ENCODE measurements around the gene PRKD2.

The PRKD2 gene

GRCh38 chr19:46674416-46675178, 42.3 kb downstream of the PRKD2 start:
- H3K9me3 Mint-ChIP-seq, result no peaks in the 10 kb centered on the region
- peak overlapping the region; percentile 83 for H3K27ac Mint-ChIP-seq
- peaks cover 4% of the 10 kb centered on the region for H3K27me3 Mint-ChIP-seq (ENCODE audit: low read depth, poor library complexity)
- TF ChIP-seq CTCF (IDR thresholded peaks at IDR 0.05), result no peak
- H3K4me1 Mint-ChIP-seq, result peaks cover 15% of the 10 kb centered on the region
- H3K4me3 Mint-ChIP-seq, result no peak overlapping the region
- peaks cover 47% of the 10 kb centered on the region for H3K36me3 Mint-ChIP-seq (ENCODE audit: low read depth)
- DNase-seq, result peak; percentile 20

- no peak overlapping the region for H3K4me3 Mint-ChIP-seq
- H3K4me1 Mint-ChIP-seq, result peaks cover 15% of the 10 kb centered on the region
- no peak overlapping the region for H3K27ac Mint-ChIP-seq
- no peaks in the 10 kb centered on the region for H3K9me3 Mint-ChIP-seq
- DNase-seq, result no peak
- peaks cover 23% of the 10 kb centered on the region for H3K36me3 Mint-ChIP-seq (ENCODE audit: low read depth)
- H3K27me3 Mint-ChIP-seq (ENCODE audit: low read depth, poor library complexity), result peaks cover 4% of the 10 kb centered on the region
- no peak for TF ChIP-seq CTCF (IDR thresholded peaks at IDR 0.05)
These were observed 46.1 kb downstream of the PRKD2 start for GRCh38 chr19:46670813-46671212.

GRCh38 chr19:46668662-46669061, 48.3 kb downstream of the PRKD2 start:
- Mint-ChIP-seq H3K4me3 (no peak overlapping the region), H3K4me1 (peaks cover 15% of the 10 kb centered on the region), H3K27me3 (ENCODE audit: low read depth, poor library complexity) (peaks cover 11% of the 10 kb centered on the region), H3K9me3 (no peaks in the 10 kb centered on the region), H3K27ac (no peak overlapping the region), H3K36me3 (ENCODE audit: low read depth) (peaks cover 5% of the 10 kb centered on the region)
- no peak for DNase-seq
- no peak for TF ChIP-seq CTCF (IDR thresholded peaks at IDR 0.05)

- no peak overlapping the region for H3K27ac Mint-ChIP-seq
- H3K9me3 Mint-ChIP-seq, result no peaks in the 10 kb centered on the region
- H3K27me3 Mint-ChIP-seq (ENCODE audit: low read depth, poor library complexity), result peaks cover 11% of the 10 kb centered on the region
- peaks cover 12% of the 10 kb centered on the region for H3K4me1 Mint-ChIP-seq
- no peak overlapping the region for H3K4me3 Mint-ChIP-seq
- no peak for TF ChIP-seq CTCF (IDR thresholded peaks at IDR 0.05)
- no peaks in the 10 kb centered on the region for H3K36me3 Mint-ChIP-seq (ENCODE audit: low read depth)
- no peak for DNase-seq
These were observed 51.8 kb downstream of the PRKD2 start for GRCh38 chr19:46665072-46665471.

- H3K4me3 Mint-ChIP-seq, result peak overlapping the region; percentile 70
- peak; percentile 86 for TF ChIP-seq CTCF (IDR thresholded peaks at IDR 0.05)
- H3K36me3 Mint-ChIP-seq (ENCODE audit: low read depth), result peaks cover 7% of the 10 kb centered on the region
- DNase-seq, result peak; percentile 77
- no peaks in the 10 kb centered on the region for H3K9me3 Mint-ChIP-seq
- H3K4me1 Mint-ChIP-seq, result peaks cover 23% of the 10 kb centered on the region
- peak overlapping the region; percentile 61 for H3K27ac Mint-ChIP-seq
- peaks cover 13% of the 10 kb centered on the region for H3K27me3 Mint-ChIP-seq (ENCODE audit: low read depth, poor library complexity)
These were observed 55.0 kb downstream of the PRKD2 start for GRCh38 chr19:46661735-46662592.
